Vagina (tissue), 2 donors: ENCODE measurements around the gene CSNK2A2.

Experiments used
- POLR2A ChIP-seq, 2 donors: fragments of 450-650 bp; IDR thresholded peaks; one replicate each; pipeline ENCODE4 v1.6.1; 2017; ENCODE audit warnings: antibody characterized with exemption in 2 of 2, mild to moderate bottlenecking in 2 of 2, moderate library complexity in 2 of 2
- POLR2AphosphoS5 ChIP-seq, 2 donors: sonication (generic); formaldehyde crosslinking; IDR thresholded peaks; one replicate each; pipeline ENCODE4 v1.9.0; 2017; ENCODE audit warnings: antibody characterized with exemption in 2 of 2, mild to moderate bottlenecking in 2 of 2, low read depth in 1 of 2; ENCODE audit not compliant: insufficient read depth in 1 of 2
- TF ChIP-seq, protein P1 (sequence below), 3 experiments: fragments of 450-650 bp in 2 of 3; fragments of 200-600 bp in 1 of 3; sonication (generic) in 1 of 3; IDR thresholded peaks; one replicate each; pipeline ENCODE4 v1.5.1; 2017 to 2019; ENCODE audit warnings: antibody characterized with exemption in 3 of 3, mild to moderate bottlenecking in 2 of 3, moderate library complexity in 2 of 3

DNA sequence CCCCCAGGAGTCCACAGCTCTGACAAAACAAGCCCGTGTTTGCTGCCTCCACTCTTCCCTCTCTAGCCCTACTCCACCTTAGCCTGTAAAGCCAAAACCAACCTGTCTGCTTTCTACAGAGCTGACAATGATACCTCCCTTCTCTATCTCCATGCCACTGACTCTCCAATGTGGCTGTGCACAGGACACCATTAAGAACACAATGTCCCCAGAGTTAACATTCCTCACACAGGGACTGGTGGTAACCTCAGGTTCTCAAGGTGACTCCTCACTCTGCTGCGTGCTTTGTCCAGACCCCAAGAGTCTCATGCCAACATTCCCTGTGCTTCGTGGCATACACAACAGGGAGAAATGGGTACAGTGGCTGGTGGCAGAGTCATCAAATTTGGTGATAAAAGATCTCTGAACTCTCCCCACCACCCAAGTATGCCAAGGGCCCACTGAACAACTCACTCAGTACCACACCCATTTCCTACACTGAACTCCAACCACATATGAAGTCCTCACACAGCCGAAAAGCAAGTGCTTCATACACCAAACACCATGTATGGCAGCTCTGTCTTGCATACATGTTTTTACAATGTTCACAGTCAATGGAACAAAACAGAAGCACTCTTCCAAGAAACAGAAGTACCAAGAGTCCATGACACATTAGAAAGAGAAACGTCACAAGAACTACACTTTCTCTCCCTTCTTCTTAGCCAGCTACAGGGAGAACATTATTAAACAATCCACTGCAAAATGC is 21.1 kb downstream of the CSNK2A2 start:
- TF ChIP-seq, protein P1, sequence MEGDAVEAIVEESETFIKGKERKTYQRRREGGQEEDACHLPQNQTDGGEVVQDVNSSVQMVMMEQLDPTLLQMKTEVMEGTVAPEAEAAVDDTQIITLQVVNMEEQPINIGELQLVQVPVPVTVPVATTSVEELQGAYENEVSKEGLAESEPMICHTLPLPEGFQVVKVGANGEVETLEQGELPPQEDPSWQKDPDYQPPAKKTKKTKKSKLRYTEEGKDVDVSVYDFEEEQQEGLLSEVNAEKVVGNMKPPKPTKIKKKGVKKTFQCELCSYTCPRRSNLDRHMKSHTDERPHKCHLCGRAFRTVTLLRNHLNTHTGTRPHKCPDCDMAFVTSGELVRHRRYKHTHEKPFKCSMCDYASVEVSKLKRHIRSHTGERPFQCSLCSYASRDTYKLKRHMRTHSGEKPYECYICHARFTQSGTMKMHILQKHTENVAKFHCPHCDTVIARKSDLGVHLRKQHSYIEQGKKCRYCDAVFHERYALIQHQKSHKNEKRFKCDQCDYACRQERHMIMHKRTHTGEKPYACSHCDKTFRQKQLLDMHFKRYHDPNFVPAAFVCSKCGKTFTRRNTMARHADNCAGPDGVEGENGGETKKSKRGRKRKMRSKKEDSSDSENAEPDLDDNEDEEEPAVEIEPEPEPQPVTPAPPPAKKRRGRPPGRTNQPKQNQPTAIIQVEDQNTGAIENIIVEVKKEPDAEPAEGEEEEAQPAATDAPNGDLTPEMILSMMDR (IDR thresholded peaks at IDR 0.05) = no peak
- no peak for TF ChIP-seq POLR2AphosphoS5 (IDR thresholded peaks at IDR 0.05; ENCODE audit: insufficient read depth in 1 of 2, low read depth in 1 of 2)
- TF ChIP-seq POLR2A (IDR thresholded peaks at IDR 0.05) = no peak
